Right cardiac atrium (tissue), 5 donors: ENCODE data around the gene TNPO3. TPM values are rescaled to one million over a fixed set of nuclear protein-coding genes. Genes with fewer than 3 reads are reported as not detected.
"Not testable (repeated sequence)": the region's sequence is repeated elsewhere in the genome, so short reads cannot be mapped to it uniquely, and the experiment has no call there.

Source experiments
- ATAC-seq, 2 donors: fragments of 200-7000 bp; cut with Tn5 transposase; one replicate each; pipeline versions ENCODE4 v1.8.0 to v1.9.1; 2020; ENCODE audit warnings: moderate library complexity in 2 of 2, mild to moderate bottlenecking in 1 of 2
- DNase-seq, 3 donors: peaks; one replicate each; pipeline ENCODE4 v3.0.0-alpha.2; 2020
- H3K27ac ChIP-seq: one replicate; pipeline ENCODE4 v1.5.1; 2013; ENCODE audit warnings: mild to moderate bottlenecking, low read length, control low read depth, moderate library complexity
- H3K27me3 ChIP-seq: one replicate; pipeline ENCODE4 v1.6.1; 2013; ENCODE audit not compliant: control insufficient read depth, insufficient read depth
- H3K4me1 ChIP-seq: one replicate; pipeline ENCODE4 v1.6.1; 2013; ENCODE audit warnings: low read length; ENCODE audit not compliant: control insufficient read depth, insufficient read depth
- H3K4me3 ChIP-seq: one replicate; pipeline ENCODE4 v1.5.1; 2013; ENCODE audit warnings: low read length, control low read depth
- H3K9me3 ChIP-seq: one replicate; pipeline ENCODE4 v1.6.1; 2013; ENCODE audit warnings: low read length; ENCODE audit not compliant: control insufficient read depth
- WGBS: extraction: QIAGEN DNeasy Blood & Tissue Kit; methylation state at CpG from one replicate; pipeline ENCODE4 v1.1.7; 2013; 5-methylcytosine and 5-hydroxymethylcytosine counted together
- intact Hi-C, 4 donors: fragments of 100-400 bp; cut with DNase I; formaldehyde crosslinking; loops; one replicate each; pipeline versions ENCODE4 v1.11.0 to v1.14.0; 2022 to 2023
- polyA plus RNA-seq: library from polyadenylated mRNA; stranded (reverse); fragments of 200-250 nt; gene quantifications from one replicate; pipeline ENCODE4 v1.2.3, GENCODE V29; 2013
- total RNA-seq, 4 donors: library from RNA; stranded (reverse); fragmentation: NEBNext Ultra II Directional; extraction: Animal tissue kit (Norgen Biotek cat#: 25700); gene quantifications; one replicate each; pipeline ENCODE4 v1.2.1, GENCODE V29; 2021
- donor health status: healthy with polysubstance abuse.
- donor health status: DM: no; HTN: yes; CAD: no.
- donor health status: DM: no; HTN: no; CAD: no.
- donor health status: DM: no; HTN: yes; CAD: no; lungs with severe emphysema.
- donor health status: DM: yes; HTN: yes; CAD: no.

TNPO3 gene
- total and polyA plus RNA-seq, 5 donors: 12.2 to 29.5 (median 26.4) TPM

- Histone ChIP-seq H3K4me1 (peaks cover 4% of the 10 kb centered on the region), H3K9me3 (no peaks in the 10 kb centered on the region), H3K27me3 (no peaks in the 10 kb centered on the region), H3K27ac (no peak overlapping the region), H3K4me3 (no peak overlapping the region)
- ATAC-seq (no peak), DNase-seq (no peak)
- intact Hi-C loops: no loop called here
- WGBS: 95% methylated on average over 2 of the region's 2 CpGs
Observed at GRCh38 chr7:129047761-129048160, 7.2 kb downstream of the TNPO3 start.

- WGBS: 79% methylated on average over 4 of the region's 4 CpGs
- intact Hi-C loops: no loop called here
- Histone ChIP-seq H3K27ac (no peak overlapping the region), H3K4me1 (peaks cover 6% of the 10 kb centered on the region), H3K27me3 (no peaks in the 10 kb centered on the region), H3K4me3 (no peak overlapping the region), H3K9me3 (no peaks in the 10 kb centered on the region)
- DNase-seq (no peak), ATAC-seq (no peak)
Observed at GRCh38 chr7:129045682-129046081, 9.2 kb downstream of the TNPO3 start.

- intact Hi-C loops: no loop called here
- no peak for ATAC-seq
- Histone ChIP-seq H3K4me3 (no peak overlapping the region), H3K27me3 (no peaks in the 10 kb centered on the region), H3K27ac (no peak overlapping the region), H3K9me3 (no peaks in the 10 kb centered on the region), H3K4me1 (peaks cover 5% of the 10 kb centered on the region)
- DNase-seq: no peak
- 91% methylated on average over 3 of the region's 3 CpGs for WGBS
Observed at GRCh38 chr7:129043012-129043411, 11.9 kb downstream of the TNPO3 start.

- Histone ChIP-seq H3K4me1 (peaks cover 2% of the 10 kb centered on the region), H3K9me3 (no peaks in the 10 kb centered on the region), H3K4me3 (no peak overlapping the region), H3K27ac (no peak overlapping the region), H3K27me3 (no peaks in the 10 kb centered on the region)
- ATAC-seq: no peak
- DNase-seq: no peak
- intact Hi-C loops: no loop called here
- 81% methylated on average over 3 of the region's 3 CpGs for WGBS
Observed at GRCh38 chr7:129041142-129042085, 13.5 kb downstream of the TNPO3 start.

- ATAC-seq, H3K4me1 ChIP-seq, H3K4me3 ChIP-seq, H3K27me3 ChIP-seq, DNase-seq, H3K27ac ChIP-seq, H3K9me3 ChIP-seq, intact Hi-C loops: not testable (repeated sequence)
- WGBS: over 99% methylated on average over 2 of the region's 2 CpGs
Observed at GRCh38 chr7:129038468-129038867, 16.4 kb downstream of the TNPO3 start.

GRCh38 chr7:129037585-129037984, 17.3 kb downstream of the TNPO3 start:
- 96% methylated on average over 4 of the region's 4 CpGs for WGBS
- no peak for DNase-seq
- H3K9me3 ChIP-seq: no peaks in the 10 kb centered on the region

GRCh38 chr7:129032017-129032416, 22.9 kb downstream of the TNPO3 start:
- Histone ChIP-seq H3K4me1 (no peaks in the 10 kb centered on the region), H3K9me3 (no peaks in the 10 kb centered on the region), H3K27me3 (no peaks in the 10 kb centered on the region), H3K27ac (no peak overlapping the region), H3K4me3 (no peak overlapping the region)
- no peak for ATAC-seq
- WGBS: 97% methylated on average over 1 of the region's 1 CpG
- intact Hi-C loops: no loop called here
- no peak for DNase-seq

More at GRCh38 chr7:129037585-129037984, 17.3 kb downstream of the TNPO3 start:
- Histone ChIP-seq H3K4me3 (no peak overlapping the region), H3K4me1 (peaks cover 2% of the 10 kb centered on the region), H3K27me3 (no peaks in the 10 kb centered on the region), H3K27ac (no peak overlapping the region)
- intact Hi-C loops: no loop called here
- no peak for ATAC-seq

GRCh38 chr7:129030440-129030839, 24.5 kb downstream of the TNPO3 start:
- ATAC-seq (no peak), DNase-seq (no peak)
- intact Hi-C loops: no loop called here
- Histone ChIP-seq H3K9me3 (no peaks in the 10 kb centered on the region), H3K4me3 (no peak overlapping the region), H3K4me1 (no peaks in the 10 kb centered on the region), H3K27me3 (no peaks in the 10 kb centered on the region), H3K27ac (no peak overlapping the region)
- WGBS: 97% methylated on average over 3 of the region's 3 CpGs

- Histone ChIP-seq H3K27ac (no peak overlapping the region), H3K4me1 (no peaks in the 10 kb centered on the region), H3K9me3 (no peaks in the 10 kb centered on the region), H3K4me3 (no peak overlapping the region), H3K27me3 (no peaks in the 10 kb centered on the region)
- 96% methylated on average over 3 of the region's 3 CpGs for WGBS
- DNase-seq: no peak
- intact Hi-C loops: no loop called here
- ATAC-seq: no peak
Observed at GRCh38 chr7:129024125-129024524, 30.8 kb downstream of the TNPO3 start.

GRCh38 chr7:129021656-129022055, 33.3 kb downstream of the TNPO3 start:
- no peaks in the 10 kb centered on the region for H3K27me3 ChIP-seq
- no peak overlapping the region for H3K27ac ChIP-seq
- intact Hi-C loops: no loop called here
- no peak for ATAC-seq
- no peaks in the 10 kb centered on the region for H3K9me3 ChIP-seq
- no peaks in the 10 kb centered on the region for H3K4me1 ChIP-seq
- H3K4me3 ChIP-seq: no peak overlapping the region
- DNase-seq: no peak
- WGBS: 97% methylated on average over 2 of the region's 2 CpGs

GRCh38 chr7:129017933-129018538, 36.9 kb downstream of the TNPO3 start:
- intact Hi-C loops: no loop called here
- no peaks in the 10 kb centered on the region for H3K9me3 ChIP-seq
- no peak for DNase-seq

More at GRCh38 chr7:129017933-129018538, 36.9 kb downstream of the TNPO3 start:
- WGBS: 97% methylated on average over 4 of the region's 4 CpGs
- ATAC-seq: no peak
- H3K4me3 ChIP-seq: no peak overlapping the region
- no peaks in the 10 kb centered on the region for H3K4me1 ChIP-seq
- H3K27me3 ChIP-seq: no peaks in the 10 kb centered on the region
- no peak overlapping the region for H3K27ac ChIP-seq
